NT2/D1 (cell line): Measurements from ENCODE around the gene MYH7.

ENCODE experiments used
- DNase-seq: peaks from one replicate; pipeline ENCODE4 v3.0.0-alpha.2; 2011; ENCODE audit warnings: low read depth, low spot score
- H3K27me3 ChIP-seq: 2 replicates; pipeline ENCODE4 v1.6.0; 2011; ENCODE audit warnings: mild to moderate bottlenecking; ENCODE audit not compliant: insufficient read length, insufficient read depth
- H3K36me3 ChIP-seq: 2 replicates; pipeline ENCODE4 v1.6.1; 2011; ENCODE audit warnings: mild to moderate bottlenecking, low read length, mixed read lengths; ENCODE audit not compliant: insufficient read depth, insufficient read length
- H3K4me1 ChIP-seq: 2 replicates; pipeline ENCODE4 v1.5.1; 2011; ENCODE audit not compliant: insufficient read depth, insufficient read length
- H3K4me3 ChIP-seq: 2 replicates; pipeline ENCODE4 v1.5.1; 2011; ENCODE audit warnings: low read depth; ENCODE audit not compliant: insufficient read length
- H3K9ac ChIP-seq: 2 replicates; pipeline ENCODE4 v1.6.0; 2011; ENCODE audit warnings: low read depth; ENCODE audit not compliant: insufficient read length
- H3K9me3 ChIP-seq: 2 replicates; pipeline ENCODE4 v1.5.1; 2011; ENCODE audit warnings: mild to moderate bottlenecking, low read length; ENCODE audit not compliant: insufficient read depth
- SUZ12 ChIP-seq: IDR thresholded peaks from 2 replicates; pipeline ENCODE4 v1.6.1; 2011; ENCODE audit not compliant: insufficient read length, insufficient read depth; ENCODE audit errors: extremely low read depth
- YY1 ChIP-seq: IDR thresholded peaks from 2 replicates; pipeline ENCODE4 v1.6.1; 2011; ENCODE audit not compliant: insufficient read length, insufficient read depth
- ZNF274 ChIP-seq: IDR thresholded peaks from 2 replicates; pipeline ENCODE4 v1.6.1; 2011; ENCODE audit warnings: mild to moderate bottlenecking, low read depth, low read length

MYH7 gene

GRCh38 chr14:23441076-23441475 is 5.6 kb upstream of the MYH7 start:
- no peaks in the 10 kb centered on the region for H3K36me3 ChIP-seq
- peaks cover 19% of the 10 kb centered on the region for H3K4me1 ChIP-seq
- DNase-seq: no peak
- H3K9me3 ChIP-seq: no peaks in the 10 kb centered on the region
- no peaks in the 10 kb centered on the region for H3K27me3 ChIP-seq
- TF ChIP-seq ZNF274: no peak
- no peak for TF ChIP-seq YY1
- no peak for TF ChIP-seq SUZ12
- no peak overlapping the region for H3K4me3 ChIP-seq
- no peak overlapping the region for H3K9ac ChIP-seq

- no peak overlapping the region for H3K9ac ChIP-seq
These were observed 3.8 kb upstream of the MYH7 start for GRCh38 chr14:23439107-23439835.

GRCh38 chr14:23438101-23438971 is 2.9 kb upstream of the MYH7 start:
- H3K27me3 ChIP-seq: no peaks in the 10 kb centered on the region

More at GRCh38 chr14:23439107-23439835, 3.8 kb upstream of the MYH7 start:
- H3K36me3 ChIP-seq: no peaks in the 10 kb centered on the region
- no peak for DNase-seq
- peaks cover 28% of the 10 kb centered on the region for H3K4me1 ChIP-seq
- TF ChIP-seq YY1 (no peak), SUZ12 (no peak), ZNF274 (no peak)
- H3K27me3 ChIP-seq: no peaks in the 10 kb centered on the region
- H3K4me3 ChIP-seq: no peak overlapping the region
- no peaks in the 10 kb centered on the region for H3K9me3 ChIP-seq

GRCh38 chr14:23437133-23438100 is 2.0 kb upstream of the MYH7 start:
- H3K4me3 ChIP-seq: no peak overlapping the region
- no peak for TF ChIP-seq SUZ12
- no peak for TF ChIP-seq ZNF274
- no peak for TF ChIP-seq YY1

More at GRCh38 chr14:23438101-23438971, 2.9 kb upstream of the MYH7 start:
- TF ChIP-seq ZNF274 (no peak), SUZ12 (no peak), YY1 (no peak)
- Histone ChIP-seq H3K9ac (no peak overlapping the region), H3K9me3 (no peaks in the 10 kb centered on the region), H3K4me3 (no peak overlapping the region), H3K36me3 (no peaks in the 10 kb centered on the region), H3K4me1 (peaks cover 25% of the 10 kb centered on the region)
- no peak for DNase-seq

GRCh38 chr14:23436327-23437132 is 1.1 kb upstream of the MYH7 start:
- TF ChIP-seq YY1: no peak
- no peak for TF ChIP-seq ZNF274
- no peak for TF ChIP-seq SUZ12
- Histone ChIP-seq H3K36me3 (no peaks in the 10 kb centered on the region), H3K9me3 (no peaks in the 10 kb centered on the region), H3K9ac (no peak overlapping the region), H3K4me1 (peaks cover 19% of the 10 kb centered on the region), H3K4me3 (no peak overlapping the region), H3K27me3 (no peaks in the 10 kb centered on the region)
- no peak for DNase-seq

More at GRCh38 chr14:23437133-23438100, 2.0 kb upstream of the MYH7 start:
- H3K4me1 ChIP-seq: peaks cover 19% of the 10 kb centered on the region
- H3K27me3 ChIP-seq: no peaks in the 10 kb centered on the region
- no peak overlapping the region for H3K9ac ChIP-seq
- H3K9me3 ChIP-seq: no peaks in the 10 kb centered on the region
- no peaks in the 10 kb centered on the region for H3K36me3 ChIP-seq
- DNase-seq: no peak

GRCh38 chr14:23434488-23435222 is 805 bp downstream of the MYH7 start:
- no peaks in the 10 kb centered on the region for H3K36me3 ChIP-seq
- DNase-seq: no peak
- peaks cover 23% of the 10 kb centered on the region for H3K4me1 ChIP-seq
- TF ChIP-seq ZNF274 (no peak), SUZ12 (no peak), YY1 (no peak)
- no peak overlapping the region for H3K9ac ChIP-seq
- H3K4me3 ChIP-seq: no peak overlapping the region
- no peaks in the 10 kb centered on the region for H3K27me3 ChIP-seq
- no peaks in the 10 kb centered on the region for H3K9me3 ChIP-seq
